ENCODE results near the gene KIF6. TPM values are rescaled to one million over a fixed set of nuclear protein-coding genes. Genes with fewer than 3 reads are reported as not detected.

The KIF6 gene
- total RNA-seq, 1 donor from 2014 or later = 2.7 TPM

- no peak overlapping the region for H3K27ac Mint-ChIP-seq
- no peak for DNase-seq (ENCODE audit: low spot score)
- Histone ChIP-seq H3K79me2 (ENCODE audit: low read depth) (no peaks in the 10 kb centered on the region), H3K27me3 (no peaks in the 10 kb centered on the region), H3K9ac (no peak overlapping the region), H3F3A (ENCODE audit: low read depth) (no peaks in the 10 kb centered on the region), H3K4me1 (no peaks in the 10 kb centered on the region), H2AFZ (replicated peaks) (no peak overlapping the region), H3K36me3 (no peaks in the 10 kb centered on the region), H4K20me1 (ENCODE audit: low read depth) (no peaks in the 10 kb centered on the region), H3K4me2 (no peak overlapping the region), H3K4me3 (no peak overlapping the region), H3K9me3 (ENCODE audit: low read depth) (no peaks in the 10 kb centered on the region), H3K27ac (no peak overlapping the region)
- H3K9me3 Mint-ChIP-seq = no peaks in the 10 kb centered on the region
- no peaks in the 10 kb centered on the region for H3K27me3 Mint-ChIP-seq (ENCODE audit: insufficient read depth, low read depth)
- no peak for TF ChIP-seq EZH2phosphoT487 (IDR thresholded peaks at IDR 0.05)
- TF ChIP-seq EZH2 (IDR thresholded peaks at IDR 0.05) = no peak
- TF ChIP-seq CTCF (IDR thresholded peaks at IDR 0.05) = no peak
- H3K36me3 Mint-ChIP-seq = no peaks in the 10 kb centered on the region
- no peaks in the 10 kb centered on the region for H3K4me1 Mint-ChIP-seq
- no peak overlapping the region for H3K4me3 Mint-ChIP-seq
These were observed 184.8 kb downstream of the KIF6 start for GRCh38 chr6:39540454-39540853.

- TF ChIP-seq EZH2phosphoT487 (IDR thresholded peaks at IDR 0.05) (no peak), EZH2 (IDR thresholded peaks at IDR 0.05) (no peak)
- H3K36me3 Mint-ChIP-seq = no peaks in the 10 kb centered on the region
- Histone ChIP-seq H4K20me1 (ENCODE audit: low read depth) (no peaks in the 10 kb centered on the region), H3K4me3 (no peak overlapping the region), H3F3A (ENCODE audit: low read depth) (no peaks in the 10 kb centered on the region), H3K79me2 (ENCODE audit: low read depth) (no peaks in the 10 kb centered on the region), H3K9ac (no peak overlapping the region), H3K36me3 (no peaks in the 10 kb centered on the region), H3K9me3 (ENCODE audit: low read depth) (no peaks in the 10 kb centered on the region), H3K4me1 (peaks cover 10% of the 10 kb centered on the region), H3K27me3 (no peaks in the 10 kb centered on the region), H3K27ac (no peak overlapping the region), H3K4me2 (no peak overlapping the region), H2AFZ (replicated peaks) (no peak overlapping the region)
- H3K9me3 Mint-ChIP-seq = peaks cover 14% of the 10 kb centered on the region
- peak overlapping the region; percentile 5 for H3K27ac Mint-ChIP-seq
- H3K4me3 Mint-ChIP-seq = no peak overlapping the region
- H3K4me1 Mint-ChIP-seq = peaks cover 2% of the 10 kb centered on the region
- no peak for DNase-seq (ENCODE audit: low spot score)
- peaks cover 3% of the 10 kb centered on the region for H3K27me3 Mint-ChIP-seq (ENCODE audit: insufficient read depth, low read depth)
These were observed 194.9 kb downstream of the KIF6 start for GRCh38 chr6:39530201-39530759.

- Histone ChIP-seq H3K9ac (no peak overlapping the region), H3K4me1 (peaks cover 10% of the 10 kb centered on the region), H3K27ac (no peak overlapping the region), H4K20me1 (ENCODE audit: low read depth) (no peaks in the 10 kb centered on the region), H3F3A (ENCODE audit: low read depth) (no peaks in the 10 kb centered on the region), H3K36me3 (no peaks in the 10 kb centered on the region), H3K9me3 (ENCODE audit: low read depth) (no peaks in the 10 kb centered on the region), H2AFZ (replicated peaks) (no peak overlapping the region), H3K79me2 (ENCODE audit: low read depth) (no peaks in the 10 kb centered on the region), H3K27me3 (no peaks in the 10 kb centered on the region), H3K4me3 (no peak overlapping the region), H3K4me2 (no peak overlapping the region)
- no peak overlapping the region for H3K27ac Mint-ChIP-seq
- no peak for TF ChIP-seq CTCF (IDR thresholded peaks at IDR 0.05)
- no peak for TF ChIP-seq EZH2 (IDR thresholded peaks at IDR 0.05)
- TF ChIP-seq EZH2phosphoT487 (IDR thresholded peaks at IDR 0.05) = no peak
- DNase-seq (ENCODE audit: low spot score) = no peak
- no peaks in the 10 kb centered on the region for H3K36me3 Mint-ChIP-seq
- H3K27me3 Mint-ChIP-seq (ENCODE audit: insufficient read depth, low read depth) = peaks cover 3% of the 10 kb centered on the region
- H3K9me3 Mint-ChIP-seq = peaks cover 8% of the 10 kb centered on the region
- no peak overlapping the region for H3K4me3 Mint-ChIP-seq
- peaks cover 2% of the 10 kb centered on the region for H3K4me1 Mint-ChIP-seq
These were observed 197.2 kb downstream of the KIF6 start for GRCh38 chr6:39527792-39528564.

GRCh38 chr6:39524007-39524406 lies 201.2 kb downstream of the KIF6 start:
- H3K36me3 Mint-ChIP-seq = no peaks in the 10 kb centered on the region
- no peaks in the 10 kb centered on the region for H3K9me3 Mint-ChIP-seq
- H4K20me1 ChIP-seq (ENCODE audit: low read depth) = no peaks in the 10 kb centered on the region
- H3K4me3 Mint-ChIP-seq = no peak overlapping the region
- H3K9me3 ChIP-seq (ENCODE audit: low read depth) = no peaks in the 10 kb centered on the region
- H3K27ac ChIP-seq = no peak overlapping the region
- TF ChIP-seq EZH2 (IDR thresholded peaks at IDR 0.05) (no peak), CTCF (IDR thresholded peaks at IDR 0.05) (no peak), EZH2phosphoT487 (IDR thresholded peaks at IDR 0.05) (no peak)
- DNase-seq (ENCODE audit: low spot score) = no peak
- no peaks in the 10 kb centered on the region for H3K27me3 ChIP-seq
- no peak overlapping the region for H3K27ac Mint-ChIP-seq
- no peak overlapping the region for H2AFZ ChIP-seq (replicated peaks)
- no peaks in the 10 kb centered on the region for H3F3A ChIP-seq (ENCODE audit: low read depth)
- H3K36me3 ChIP-seq = no peaks in the 10 kb centered on the region
- H3K79me2 ChIP-seq (ENCODE audit: low read depth) = no peaks in the 10 kb centered on the region
- H3K4me1 Mint-ChIP-seq = peaks cover 2% of the 10 kb centered on the region
- no peak overlapping the region for H3K4me2 ChIP-seq
- H3K4me1 ChIP-seq = peaks cover 10% of the 10 kb centered on the region
- no peak overlapping the region for H3K9ac ChIP-seq
- peaks cover 3% of the 10 kb centered on the region for H3K27me3 Mint-ChIP-seq (ENCODE audit: insufficient read depth, low read depth)
- no peak overlapping the region for H3K4me3 ChIP-seq

Measured in neural progenitor cell (in vitro differentiated cells).